ENCODE data around the gene PIP5K1C.
A peak's percentile ranks its signal among the peaks of the same experiment; 100 is the strongest.

Gene PIP5K1C

GRCh38 chr19:3608750-3609322 is 91.4 kb downstream of the PIP5K1C start:
- intact Hi-C loops (cut with DNase I) = no loop called here
- DNase-seq = peak in 1 of 42 donors; percentile 23

GRCh38 chr19:3608079-3608641 is 92.1 kb downstream of the PIP5K1C start:
- intact Hi-C loops (cut with DNase I) = no loop called here

GRCh38 chr19:3607303-3608078 is 92.8 kb downstream of the PIP5K1C start:
- intact Hi-C loops (cut with DNase I) = no loop called here
- no peak for DNase-seq

More at GRCh38 chr19:3608079-3608641, 92.1 kb downstream of the PIP5K1C start:
- no peak for DNase-seq

- DNase-seq = peak in 38 of 42 donors; percentile 21 to 82 (median 52)
- intact Hi-C loops (cut with DNase I) = no loop called here
Observed at GRCh38 chr19:3606690-3607289, 93.5 kb downstream of the PIP5K1C start, which contains the start of gene TBXA2R. TSS of gene TBXA2R (minus strand) at chr19:3606875. CDS start at chr19:3600634, 6,241 bp downstream.

GRCh38 chr19:3606174-3606689 is 94.0 kb downstream of the PIP5K1C start:
- DNase-seq = no peak

GRCh38 chr19:3605770-3606169 is 94.5 kb downstream of the PIP5K1C start:
- intact Hi-C loops (cut with DNase I) = no loop called here
- no peak for DNase-seq

More at GRCh38 chr19:3606174-3606689, 94.0 kb downstream of the PIP5K1C start:
- intact Hi-C loops (cut with DNase I) = no loop called here

- intact Hi-C loops (cut with DNase I) = no loop called here
- no peak for DNase-seq
Observed at GRCh38 chr19:3605361-3605760, 94.9 kb downstream of the PIP5K1C start.

- intact Hi-C loops (cut with DNase I) = no loop called here
- no peak for DNase-seq
Observed at GRCh38 chr19:3604987-3605343, 95.3 kb downstream of the PIP5K1C start.

GRCh38 chr19:3604227-3604986 is 95.9 kb downstream of the PIP5K1C start:
- intact Hi-C loops (cut with DNase I) = no loop called here
- no peak for DNase-seq

GRCh38 chr19:3603121-3603811 is 97.0 kb downstream of the PIP5K1C start:
- DNase-seq = no peak
- intact Hi-C loops (cut with DNase I) = no loop called here

- no peak for DNase-seq
- intact Hi-C loops (cut with DNase I) = no loop called here
Observed at GRCh38 chr19:3601021-3601420, 99.2 kb downstream of the PIP5K1C start.

- no peak for DNase-seq
- intact Hi-C loops (cut with DNase I) = no loop called here
Observed at GRCh38 chr19:3599776-3600187, 100.5 kb downstream of the PIP5K1C start.

GRCh38 chr19:3595521-3596061 is 104.7 kb downstream of the PIP5K1C start:
- no peak for DNase-seq
- intact Hi-C loops (cut with DNase I) = no loop called here

GRCh38 chr19:3593156-3593555 is 107.1 kb downstream of the PIP5K1C start:
- intact Hi-C loops (cut with DNase I) = no loop called here
- no peak for DNase-seq

- DNase-seq = no peak
- intact Hi-C loops (cut with DNase I) = no loop called here
Observed at GRCh38 chr19:3591876-3592613, 108.2 kb downstream of the PIP5K1C start.

GRCh38 chr19:3590991-3591659 is 109.1 kb downstream of the PIP5K1C start:
- no peak for DNase-seq
- intact Hi-C loops (cut with DNase I) = no loop called here

- no peak for DNase-seq
- intact Hi-C loops (cut with DNase I) = no loop called here
Observed at GRCh38 chr19:3589949-3590348, 110.3 kb downstream of the PIP5K1C start.
